Suppressor macrophage (primary cell): Measurements from ENCODE around the gene CCT3.
"Not testable (repeated sequence)": the region's sequence is repeated elsewhere in the genome, so short reads cannot be mapped to it uniquely, and the experiment has no call there.

ENCODE experiments used
- DNase-seq, 4 experiments: peaks; one replicate each; pipeline ENCODE4 v3.0.0-alpha.2; 2020 to 2022

Gene CCT3

GRCh38 chr1:156368157-156368658 is 30.1 kb upstream of the CCT3 start:
- no peak for DNase-seq

GRCh38 chr1:156367383-156368156 is 29.5 kb upstream of the CCT3 start:
- DNase-seq: no peak

- DNase-seq: no peak
Measured at GRCh38 chr1:156366378-156367166, 28.5 kb upstream of the CCT3 start.

GRCh38 chr1:156365754-156366153 is 27.7 kb upstream of the CCT3 start:
- DNase-seq: no peak

GRCh38 chr1:156360534-156360933 is 22.4 kb upstream of the CCT3 start:
- DNase-seq: no peak

- DNase-seq: peak in 2 of 4 experiments; percentile 26 to 45
Measured at GRCh38 chr1:156359973-156360372, 21.9 kb upstream of the CCT3 start.

GRCh38 chr1:156359249-156359648 is 21.2 kb upstream of the CCT3 start:
- DNase-seq: no peak

GRCh38 chr1:156358641-156359040 is 20.5 kb upstream of the CCT3 start:
- no peak for DNase-seq

- DNase-seq: no peak
Measured at GRCh38 chr1:156357977-156358376, 19.9 kb upstream of the CCT3 start.

- peak; percentile 31 to 76 (median 54) for DNase-seq
Measured at GRCh38 chr1:156356875-156357534, 18.9 kb upstream of the CCT3 start.

- no peak for DNase-seq
Measured at GRCh38 chr1:156356262-156356874, 18.3 kb upstream of the CCT3 start.

GRCh38 chr1:156352481-156352880 is 14.4 kb upstream of the CCT3 start:
- DNase-seq: not testable (repeated sequence)

GRCh38 chr1:156347331-156347730 is 9.2 kb upstream of the CCT3 start:
- no peak for DNase-seq

- no peak for DNase-seq
Measured at GRCh38 chr1:156346636-156347035, 8.5 kb upstream of the CCT3 start.

GRCh38 chr1:156346035-156346434 is 7.9 kb upstream of the CCT3 start:
- not testable (repeated sequence) for DNase-seq

- DNase-seq: peak in 1 of 4 experiments; percentile 17
Measured at GRCh38 chr1:156344409-156344808, 6.3 kb upstream of the CCT3 start.

GRCh38 chr1:156342166-156342955 is 4.3 kb upstream of the CCT3 start:
- peak in 3 of 4 experiments; percentile 14 to 26 (median 15) for DNase-seq

- no peak for DNase-seq
Measured at GRCh38 chr1:156337888-156338179, 258 bp downstream of the CCT3 start.

- no peak for DNase-seq
Measured at GRCh38 chr1:156337052-156337887, 822 bp downstream of the CCT3 start.

GRCh38 chr1:156336242-156336641 is 1.9 kb downstream of the CCT3 start:
- peak in 1 of 4 experiments; percentile 7 for DNase-seq

GRCh38 chr1:156323179-156323578 is 14.9 kb downstream of the CCT3 start:
- not testable (repeated sequence) for DNase-seq
